Stimulated activated CD8-positive, alpha-beta memory T cell treated with anti-CD3 and anti-CD28 coated beads, Interleukin-7, amount 100 ng/mL, for 1 hour (primary cell): ENCODE measurements around the gene SURF4.
A peak's percentile ranks its signal among the peaks of the same experiment; 100 is the strongest.

ENCODE experiments used
- DNase-seq, 2 donors: peaks; one replicate each; pipeline ENCODE4 v3.0.0-alpha.2; 2020; ENCODE audit warnings: low read depth in 2 of 2

The SURF4 gene

DNA sequence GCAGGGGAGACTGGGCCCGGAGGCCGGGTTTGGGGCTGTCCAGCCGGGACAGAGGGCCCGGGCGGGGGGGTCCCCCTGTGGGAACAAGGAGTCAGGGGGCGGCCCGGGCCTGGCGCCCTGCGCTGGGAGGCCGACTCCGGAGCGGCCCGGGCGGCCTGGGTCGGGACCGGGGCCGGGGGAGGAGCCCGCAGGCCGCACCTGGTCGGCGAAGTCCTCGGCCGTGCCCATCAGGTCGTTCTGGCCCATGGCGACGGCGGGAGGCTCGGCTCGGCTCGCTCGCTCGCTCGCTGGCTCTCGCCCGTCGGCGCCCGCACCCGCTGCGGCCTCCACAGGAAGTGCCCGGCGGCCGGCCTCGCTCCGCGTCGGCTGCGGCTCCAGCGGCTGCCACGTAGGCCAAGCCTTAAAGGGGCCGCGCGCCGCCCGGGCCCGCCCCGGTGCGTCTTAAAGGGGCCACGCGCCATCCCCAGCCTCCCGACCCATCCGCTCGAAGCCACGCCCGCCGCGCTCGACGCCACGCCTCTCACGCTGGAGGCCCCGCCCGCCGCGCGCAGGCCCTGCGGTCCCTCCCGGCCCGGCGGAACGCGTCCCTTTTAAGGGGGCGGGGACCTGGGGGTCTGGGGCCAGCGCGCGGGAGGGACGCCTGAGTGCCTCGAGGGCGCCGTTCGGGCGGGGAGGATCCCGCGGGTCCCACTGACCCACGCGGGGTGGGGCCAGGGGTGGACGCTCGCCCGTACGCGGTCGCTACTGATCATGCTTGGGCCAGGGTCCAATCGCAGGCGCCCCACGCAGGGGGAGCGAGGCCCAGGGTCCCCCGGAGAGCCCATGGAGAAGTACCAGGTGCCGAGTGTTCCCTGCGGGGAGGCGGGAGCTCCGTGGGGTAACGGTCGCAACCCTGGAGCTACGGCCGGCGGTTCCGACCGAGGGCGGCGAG lies at the start of gene SURF4, which contains the start of gene STKLD1:
TSS of gene SURF4 (minus strand) at position 337 of the 931 bp plus-strand sequence. CDS start at position 246, 91 bp downstream.
TSS of gene STKLD1 (plus strand) at position 643 of the 931 bp plus-strand sequence. CDS start at position 751, 108 bp downstream.
- DNase-seq = peak; percentile 91

DNA sequence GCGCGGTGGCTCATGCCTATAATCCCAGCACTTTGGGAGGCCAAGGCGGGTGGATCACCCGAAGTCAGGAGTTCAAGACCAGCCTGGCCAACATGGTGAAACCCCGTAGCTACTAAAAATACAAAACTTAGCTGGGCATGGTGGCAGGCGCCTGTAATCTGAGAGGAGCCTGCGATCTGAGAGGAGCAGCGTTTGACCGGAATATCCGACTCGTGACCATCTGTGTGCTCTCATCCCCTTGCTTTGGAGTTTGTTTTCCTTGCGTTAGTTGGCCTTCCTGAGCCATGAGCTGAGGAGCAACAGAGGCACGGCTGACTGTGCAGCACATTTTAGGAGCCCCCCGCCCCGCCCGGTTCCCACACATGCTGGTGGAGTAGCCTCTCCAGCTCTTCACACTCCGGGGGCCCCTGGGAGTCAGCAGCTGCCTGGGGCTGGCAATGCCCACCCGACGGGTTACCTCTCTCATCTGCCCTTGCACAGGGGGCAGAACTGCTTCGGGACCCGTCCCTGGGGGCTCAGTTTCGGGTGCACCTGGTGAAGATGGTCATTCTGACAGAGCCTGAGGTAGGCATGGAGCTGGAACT lies 49.3 kb upstream of the SURF4 start:
- DNase-seq = no peak

DNA sequence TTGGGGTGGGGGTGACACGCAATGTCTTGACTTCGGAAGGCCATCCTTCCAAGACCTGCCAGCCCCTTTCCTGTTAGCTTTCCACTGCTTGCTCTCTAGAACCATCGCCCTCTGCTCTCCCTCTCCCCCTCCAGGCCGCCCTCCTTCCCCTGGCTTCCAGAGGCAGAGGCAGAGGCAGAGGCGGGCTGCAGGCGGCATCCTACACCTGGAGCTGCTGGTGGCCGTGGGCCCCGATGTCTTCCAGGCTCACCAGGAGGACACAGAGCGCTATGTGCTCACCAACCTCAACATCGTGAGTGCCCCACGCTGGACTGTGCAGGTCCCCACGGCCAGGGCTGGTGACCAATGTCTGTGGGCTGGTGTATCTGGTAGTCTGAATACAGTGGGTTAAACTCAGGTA lies 48.3 kb upstream of the SURF4 start:
- no peak for DNase-seq

DNA sequence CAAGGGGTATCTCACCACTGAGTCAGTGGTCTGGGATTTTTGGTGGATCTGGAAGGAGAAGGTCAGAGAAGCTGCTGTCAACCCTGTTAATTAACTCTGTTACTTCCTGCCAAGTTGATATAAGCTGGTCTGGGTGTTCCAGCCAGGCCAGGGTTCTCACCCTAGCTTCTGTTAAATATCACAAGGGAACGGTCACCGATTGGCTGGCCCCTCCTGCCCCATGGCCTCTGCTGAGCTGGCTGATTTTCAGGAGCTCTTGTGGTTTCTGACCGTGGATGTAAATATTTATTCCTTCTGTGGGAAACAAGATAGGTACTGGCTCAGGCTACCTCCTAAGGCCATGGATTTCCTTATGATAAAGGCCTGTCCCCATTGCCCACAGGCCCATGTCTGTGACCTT lies 47.4 kb upstream of the SURF4 start:
- DNase-seq = no peak

DNA sequence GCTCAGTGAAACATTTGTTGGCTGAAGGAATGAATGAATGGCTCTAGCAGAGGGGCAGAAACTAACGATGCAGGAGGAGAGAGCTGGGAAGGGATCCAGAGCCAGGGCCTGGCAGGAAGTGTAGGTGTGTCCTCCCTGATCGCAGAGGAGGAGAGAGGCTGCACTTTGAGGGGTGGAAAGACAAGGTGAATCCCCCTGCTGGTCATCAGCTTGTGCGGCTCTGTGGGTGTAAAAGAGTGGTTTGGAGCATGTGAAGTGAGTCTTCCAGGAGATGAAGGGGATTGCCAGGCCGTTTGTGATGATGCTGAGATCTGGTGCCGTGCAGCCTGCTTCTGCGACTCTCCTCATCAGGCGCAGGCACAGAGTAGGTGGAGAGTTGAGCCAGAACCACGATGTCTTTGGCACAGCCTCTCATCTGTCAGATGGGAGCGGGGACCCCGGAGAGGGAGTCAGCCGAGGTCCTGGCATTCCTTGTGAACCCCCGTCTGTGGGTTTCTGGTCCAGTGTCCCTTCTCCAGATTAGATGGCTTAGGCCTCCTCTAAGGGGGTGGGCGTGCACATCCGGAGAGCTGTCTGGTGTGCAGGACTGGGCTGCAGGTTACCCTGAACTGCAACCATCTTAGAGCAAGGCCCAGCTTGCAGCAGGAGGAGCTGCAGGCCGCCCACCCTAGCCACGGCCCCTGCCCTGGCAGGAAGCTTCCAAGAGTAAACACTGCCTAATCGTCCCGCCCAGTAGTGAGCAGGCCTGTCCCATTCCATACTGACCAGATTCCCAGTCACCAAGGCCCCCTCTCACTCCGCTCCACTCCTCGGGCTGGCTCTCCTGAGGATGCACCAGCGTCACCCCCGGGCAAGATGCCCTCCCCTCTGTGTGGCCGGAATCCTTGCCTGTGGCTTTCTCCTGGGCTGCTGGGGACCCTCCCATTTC lies 46.0 kb upstream of the SURF4 start, which contains the start of gene ADAMTS13:
TSS of gene ADAMTS13 (plus strand) at position 753 of the 928 bp plus-strand sequence. CDS start at position 830, 77 bp downstream.
- DNase-seq = no peak

DNA sequence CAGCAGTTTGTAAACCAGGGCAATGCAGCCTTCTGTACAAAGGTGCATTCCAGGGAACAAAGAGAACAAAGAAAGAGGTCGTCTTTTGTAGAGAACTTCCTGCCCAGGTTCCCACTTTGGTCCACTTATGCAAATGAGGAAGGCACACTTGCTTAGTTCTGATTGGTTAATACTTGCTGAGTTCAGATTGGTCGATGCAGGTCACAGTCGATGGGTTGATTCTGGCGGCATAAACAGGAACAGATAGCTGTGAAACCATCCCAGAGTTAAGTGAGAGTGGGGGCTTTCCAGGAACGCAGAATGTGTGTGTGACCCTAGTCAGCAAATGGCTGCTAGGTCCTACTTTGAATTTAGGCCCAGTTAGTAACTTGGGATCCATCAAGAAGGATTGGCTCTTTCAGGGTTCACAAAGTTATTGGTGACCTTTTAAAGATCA lies 44.5 kb upstream of the SURF4 start:
- no peak for DNase-seq

DNA sequence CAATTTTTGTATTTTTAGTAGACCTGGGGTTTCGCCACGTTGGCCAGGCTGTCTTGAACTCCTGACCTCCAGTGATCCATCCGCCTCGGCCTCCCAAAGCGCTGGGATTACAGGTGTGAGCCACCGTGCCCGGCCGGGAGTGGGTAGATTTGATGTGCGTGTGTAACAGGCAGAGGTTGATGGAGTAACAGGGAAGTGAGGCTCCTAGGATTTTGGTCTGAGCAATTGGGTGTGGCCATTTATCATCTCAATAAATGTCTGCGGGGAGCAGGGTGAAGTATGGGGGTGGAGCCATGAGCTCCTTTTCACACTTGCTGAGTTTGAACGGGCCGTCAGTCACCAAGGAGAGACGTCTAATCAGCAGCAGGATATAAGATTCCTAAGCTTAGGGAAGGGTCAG lies 43.1 kb upstream of the SURF4 start:
- DNase-seq = no peak

DNA sequence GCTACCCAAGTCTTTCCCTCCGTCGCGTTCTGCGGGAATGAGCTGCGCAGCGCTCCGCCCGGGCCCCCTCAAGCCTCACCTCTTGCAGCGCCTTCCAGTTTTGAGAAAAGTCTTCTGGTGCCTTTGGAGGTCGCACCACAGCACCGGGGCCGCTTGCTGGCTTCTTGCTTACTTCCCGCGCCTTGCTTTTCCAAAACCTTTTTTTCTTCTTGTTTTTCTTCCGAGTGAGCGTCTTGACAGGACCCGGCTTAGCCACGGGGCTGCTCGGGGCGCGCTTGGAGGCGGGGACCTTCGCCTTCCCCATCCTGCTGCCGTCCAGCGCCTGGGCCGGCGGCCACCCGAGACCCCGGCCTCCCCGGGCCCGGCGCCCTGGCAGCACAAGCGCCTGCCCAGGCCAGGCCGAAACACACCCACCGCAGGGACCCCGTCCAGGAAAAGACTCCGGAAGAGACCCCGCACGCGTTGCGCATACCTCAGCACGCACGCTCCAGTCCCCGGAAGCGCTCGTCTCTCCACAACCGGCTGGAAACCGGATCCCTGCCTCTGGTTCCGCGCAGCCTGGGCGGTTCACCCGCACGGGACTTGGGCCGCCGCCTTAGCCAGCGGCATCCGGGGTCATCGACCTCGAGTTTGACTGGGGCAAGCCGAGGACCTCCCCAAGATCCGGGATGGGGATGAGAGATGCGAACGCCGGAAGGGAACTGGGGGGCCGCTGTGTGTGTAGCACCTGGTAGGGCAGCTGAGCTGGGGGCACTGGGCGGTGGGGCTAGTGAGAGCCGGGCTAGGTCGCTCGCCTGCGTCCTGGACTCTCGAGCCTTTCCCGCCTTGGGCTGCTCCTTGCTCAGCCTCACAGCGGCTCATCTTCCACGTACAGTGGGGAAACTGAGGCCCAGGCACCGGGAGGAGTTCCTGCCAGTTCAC lies 41.9 kb upstream of the SURF4 start, which contains the start of gene REXO4:
TSS of gene REXO4 (minus strand) at position 470 of the 921 bp plus-strand sequence. CDS start at position 304, 166 bp downstream.
- DNase-seq = peak; percentile 64 to 69

DNA sequence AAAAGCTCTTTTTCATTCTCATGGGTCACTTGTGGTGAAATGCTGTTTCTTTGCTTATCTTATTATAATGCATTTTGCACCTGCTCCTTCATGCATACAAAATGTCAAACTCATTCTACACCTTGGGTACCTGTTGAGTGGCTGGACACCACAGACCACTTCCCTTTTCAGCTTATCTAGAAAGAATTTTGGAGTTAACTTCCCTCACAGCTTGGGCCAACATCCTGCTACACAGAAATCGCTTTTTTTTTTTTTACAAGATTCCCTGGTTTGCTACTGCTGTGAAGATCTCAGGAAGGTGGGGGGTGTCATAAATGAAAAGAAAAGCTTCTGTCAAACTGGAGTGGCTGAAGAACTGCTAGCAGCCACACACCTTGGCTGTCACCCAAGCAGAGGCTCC lies 39.3 kb upstream of the SURF4 start:
- no peak for DNase-seq

DNA sequence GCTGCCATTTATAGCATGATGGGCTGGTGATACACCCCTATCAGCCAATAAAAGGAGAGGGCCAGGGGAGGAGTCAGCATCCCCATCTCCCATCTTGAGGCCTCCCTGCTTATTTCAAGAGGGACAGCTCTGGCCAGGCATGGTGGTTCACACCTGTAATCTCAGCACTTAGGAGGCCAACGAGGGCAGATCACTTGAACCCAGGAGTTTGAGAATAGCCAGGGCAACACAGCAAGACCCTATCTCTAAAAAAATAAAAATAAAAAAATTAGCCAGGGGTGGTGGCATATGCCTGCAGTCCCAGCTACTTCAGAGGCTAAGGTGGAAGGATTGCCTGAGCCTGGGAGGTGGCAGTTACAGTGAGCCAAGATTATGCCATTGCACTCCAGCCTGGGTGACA lies 32.2 kb upstream of the SURF4 start:
- DNase-seq = no peak

DNA sequence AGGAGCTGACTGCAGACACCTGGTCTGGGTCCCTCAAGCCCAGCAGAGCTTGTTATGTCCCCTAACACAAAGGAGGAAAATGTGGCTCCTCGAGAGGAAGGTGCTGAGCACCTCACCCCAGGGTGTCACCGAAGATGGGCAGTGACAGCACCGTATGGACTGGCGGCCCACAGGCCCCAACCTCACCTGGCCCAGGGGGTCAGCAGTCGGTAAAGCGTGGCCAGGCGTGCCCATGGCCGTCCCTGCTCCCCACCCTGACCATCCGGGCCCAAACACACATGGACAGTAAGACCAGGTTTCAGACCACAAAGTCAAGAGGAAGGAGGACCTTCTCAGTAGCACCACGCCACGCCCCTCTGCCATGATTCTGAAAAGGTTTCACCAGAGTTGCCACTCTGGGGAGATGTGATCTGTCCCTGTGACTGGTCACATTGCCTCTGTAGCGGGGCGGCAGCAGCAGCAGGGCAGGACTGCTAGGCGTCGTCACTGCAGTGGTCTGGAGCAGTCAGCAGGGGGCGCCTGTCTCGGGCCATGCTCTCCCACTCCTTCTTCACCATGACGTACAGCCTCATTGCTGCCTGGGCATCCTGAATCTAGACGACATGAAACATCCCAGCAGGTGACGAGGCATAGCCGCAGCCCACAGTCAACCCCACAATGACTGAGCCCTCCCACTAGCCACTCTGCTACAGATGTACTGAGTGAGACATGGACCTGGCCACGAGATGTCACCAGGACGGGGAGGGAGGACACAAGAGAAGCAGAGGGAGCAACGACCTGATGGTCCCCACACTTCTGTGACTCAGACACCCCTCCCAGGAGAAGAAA lies 30.8 kb upstream of the SURF4 start:
- DNase-seq = peak; percentile 55 to 63

DNA sequence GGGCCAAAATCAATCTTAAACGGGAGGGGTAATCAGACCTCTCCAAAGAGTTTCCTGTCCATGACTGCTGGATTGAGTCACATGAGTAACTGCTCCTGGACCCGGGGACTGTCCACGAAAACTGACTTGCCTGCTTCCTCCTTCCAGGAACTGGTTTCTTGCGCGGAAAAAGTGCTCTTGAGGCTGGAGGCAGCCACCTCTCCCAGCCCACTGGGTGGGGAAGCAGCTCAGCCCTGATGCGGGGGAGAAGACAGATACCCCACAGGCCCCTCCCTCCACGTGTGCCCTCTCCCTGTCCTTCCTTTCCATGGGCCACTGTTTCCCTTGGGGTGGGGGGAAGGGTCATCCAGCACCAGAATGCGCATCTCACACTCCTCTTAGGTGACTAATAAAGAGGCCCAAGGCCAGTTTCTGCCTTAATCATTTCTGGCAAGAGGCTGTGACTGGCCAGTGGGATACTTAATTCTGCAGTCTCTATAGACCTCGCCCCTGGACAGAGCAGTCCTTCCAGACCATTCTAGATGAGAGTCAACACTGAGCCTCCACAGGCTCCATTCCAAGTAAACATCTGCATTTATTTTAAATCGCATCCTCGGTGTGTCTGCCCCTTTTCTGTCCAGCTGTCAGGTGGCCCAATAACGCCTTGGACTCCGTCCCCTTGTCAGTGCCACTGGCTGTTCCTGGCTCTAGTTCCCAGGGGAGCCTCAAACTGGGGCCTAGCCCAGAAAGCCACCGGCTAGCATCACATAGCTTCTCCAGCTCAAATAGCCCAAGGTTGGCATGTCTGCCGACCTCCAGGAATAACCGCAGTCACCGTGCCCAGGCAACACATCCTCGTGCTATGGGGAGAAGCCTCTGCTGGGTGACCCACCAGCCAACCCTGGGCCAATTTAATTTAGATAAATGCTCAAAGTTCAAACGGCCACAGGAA lies 29.9 kb upstream of the SURF4 start:
- no peak for DNase-seq

DNA sequence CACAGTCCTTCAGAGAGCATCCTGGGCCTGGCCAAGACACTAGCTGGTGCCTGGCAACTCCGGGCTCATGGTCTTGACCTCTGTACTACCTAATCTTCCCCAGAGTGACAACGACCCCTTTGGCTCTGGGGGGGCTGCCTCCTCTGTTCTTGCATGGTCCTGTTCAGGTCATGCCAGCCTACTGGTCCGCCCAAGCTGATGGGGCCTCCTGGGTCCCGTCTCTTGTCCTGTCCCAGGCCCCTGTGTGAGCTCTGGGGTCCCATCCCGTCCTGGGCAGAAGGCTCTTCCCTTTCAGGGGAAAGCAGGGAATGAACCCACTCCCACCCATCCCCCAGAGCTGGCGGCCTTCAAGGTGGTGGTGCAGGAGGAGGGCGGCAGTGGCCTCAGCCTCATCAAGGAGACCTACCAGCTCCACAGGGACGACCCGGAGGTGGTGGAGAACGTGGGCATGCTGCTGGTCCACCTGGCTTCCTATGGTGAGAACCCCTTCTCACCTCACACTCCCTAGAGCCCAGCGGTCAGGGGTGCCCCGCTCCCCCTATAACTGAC lies 28.7 kb upstream of the SURF4 start:
- no peak for DNase-seq

DNA sequence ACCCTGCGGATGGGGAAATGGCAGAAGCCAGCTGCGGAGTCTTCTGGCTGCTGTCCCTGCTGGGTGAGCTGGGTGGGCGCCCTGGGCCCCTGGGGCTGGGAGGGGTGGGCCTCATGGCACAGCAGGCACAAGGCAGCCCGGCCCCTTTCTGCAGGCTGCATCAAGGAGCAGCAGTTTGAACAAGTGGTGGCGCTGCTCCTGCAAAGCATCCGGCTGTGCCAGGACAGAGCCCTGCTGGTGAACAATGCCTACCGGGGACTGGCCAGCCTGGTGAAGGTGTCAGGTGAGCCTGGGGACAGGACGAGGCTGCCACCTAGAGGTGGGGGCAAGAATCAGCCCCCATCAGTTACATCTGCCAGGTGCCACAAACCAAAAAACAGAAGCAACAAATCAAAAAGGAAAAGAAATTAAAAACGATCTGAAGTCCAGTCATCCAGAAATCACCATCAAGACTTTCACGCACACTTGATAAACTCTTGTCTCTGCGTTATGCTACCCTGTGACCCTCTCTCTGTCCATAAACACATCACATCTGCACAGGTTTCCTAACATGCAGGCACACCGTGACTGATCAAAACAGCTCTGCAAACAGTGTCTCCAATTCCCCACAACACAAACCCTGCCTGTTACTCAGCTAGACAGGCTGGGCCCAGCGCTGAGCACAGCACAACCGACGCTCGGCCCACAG lies 28.1 kb upstream of the SURF4 start:
- peak; percentile 16 to 39 for DNase-seq

DNA sequence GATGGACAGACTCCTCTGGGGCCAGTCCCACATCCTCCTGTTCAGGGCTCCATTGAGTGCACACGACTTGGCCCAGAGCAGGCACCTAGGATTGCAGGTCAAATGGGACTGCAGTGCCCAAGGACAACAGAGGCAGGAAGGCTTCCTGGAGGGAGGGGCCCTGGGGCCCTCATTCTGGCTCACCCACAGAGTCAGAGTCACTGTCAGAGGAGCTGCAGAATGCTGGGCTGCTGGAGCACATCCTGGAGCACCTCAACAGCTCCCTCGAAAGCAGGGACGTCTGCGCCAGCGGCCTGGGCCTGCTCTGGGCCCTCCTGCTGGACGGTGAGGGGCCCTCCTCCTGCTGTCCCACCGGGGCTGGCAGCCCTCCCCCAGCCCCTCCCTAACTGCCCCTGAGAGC lies 26.8 kb upstream of the SURF4 start:
- no peak for DNase-seq

DNA sequence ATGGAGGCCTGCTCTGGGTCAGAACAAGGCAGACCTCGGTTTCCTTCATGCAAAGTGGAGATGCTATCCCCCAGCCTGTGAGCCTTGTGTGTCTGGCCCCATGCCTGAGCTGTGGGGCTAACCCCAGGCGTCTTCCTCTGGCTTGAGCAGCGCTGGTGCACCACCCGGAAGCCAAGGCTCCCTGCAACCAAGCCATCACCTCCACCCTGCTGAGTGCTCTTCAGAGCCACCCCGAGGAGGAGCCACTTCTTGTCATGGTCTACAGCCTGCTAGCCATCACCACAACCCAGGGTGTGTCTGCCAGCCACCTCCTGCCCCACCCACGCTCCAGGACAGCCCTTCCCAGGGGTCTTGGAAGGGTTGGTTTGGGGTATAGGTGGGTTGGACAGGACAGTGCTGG lies 25.7 kb upstream of the SURF4 start:
- no peak for DNase-seq

DNA sequence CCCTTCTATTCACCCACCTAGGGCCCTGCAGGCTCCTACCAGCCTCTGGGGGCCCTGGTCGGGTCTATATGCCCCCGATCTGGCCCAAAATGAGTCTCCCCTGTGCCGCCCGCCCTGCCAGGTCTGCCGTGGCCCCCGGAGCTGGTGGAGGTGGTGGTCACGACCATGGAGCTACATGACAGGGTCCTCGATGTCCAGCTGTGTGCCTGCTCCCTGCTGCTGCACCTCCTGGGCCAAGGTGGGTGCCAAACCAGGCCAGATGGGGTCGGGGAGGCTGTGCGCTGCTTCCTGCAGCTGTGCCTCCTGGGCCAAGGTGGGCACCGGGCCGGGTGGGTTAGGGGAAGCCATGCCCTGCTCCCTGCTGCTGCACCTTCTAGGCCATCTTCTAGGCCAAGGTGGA lies 24.4 kb upstream of the SURF4 start:
- DNase-seq = no peak

DNA sequence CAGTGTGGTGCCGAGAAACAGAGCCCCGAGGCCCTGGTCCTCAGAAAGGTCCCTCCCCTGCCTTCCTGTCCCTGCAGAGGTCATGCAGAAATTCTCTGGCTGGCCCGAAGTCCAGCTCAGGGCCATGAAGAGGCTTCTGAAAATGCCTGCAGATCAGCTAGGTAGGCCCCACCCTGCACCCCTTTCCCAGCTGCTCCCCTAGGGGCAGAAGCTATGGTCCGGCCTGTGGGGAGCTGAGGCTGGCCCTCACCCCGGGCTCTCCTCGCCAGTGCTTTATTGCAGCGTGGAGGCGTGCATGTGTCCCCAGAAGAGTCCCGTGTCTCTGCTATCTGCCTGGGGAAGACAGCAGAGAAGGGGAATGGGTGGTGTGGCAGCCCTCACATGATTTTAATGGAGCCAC lies 22.0 kb upstream of the SURF4 start:
- no peak for DNase-seq
